ENCODE results near the gene PRKAG2.

DNA sequence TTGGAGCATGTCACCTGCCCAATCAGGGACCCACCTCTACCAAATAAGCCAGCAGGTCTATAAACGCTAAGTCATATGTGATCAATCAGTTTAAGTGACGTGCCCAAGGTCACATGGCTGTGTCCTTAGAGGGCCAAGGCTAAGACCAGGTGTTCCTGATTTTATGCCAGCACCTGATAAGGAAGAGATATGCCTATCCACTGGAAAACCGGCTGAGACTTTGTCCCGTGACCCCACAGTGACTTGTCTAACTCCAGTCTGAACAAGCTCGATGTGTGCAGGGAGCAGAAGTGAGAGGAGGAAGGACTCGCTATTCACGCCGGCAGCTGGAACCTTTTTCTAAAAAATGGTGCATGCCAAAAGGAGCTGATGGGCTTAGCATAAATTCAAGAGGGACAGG lies 57.0 kb downstream of the PRKAG2 start:
- TF ChIP-seq EZH2 (IDR thresholded peaks at IDR 0.05; ENCODE audit: insufficient read depth, poor library complexity, severe bottlenecking) (no peak), EZH2phosphoT487 (IDR thresholded peaks at IDR 0.05; ENCODE audit: insufficient read depth, low read depth) (no peak)
